Renal pelvis (tissue), 4 donors: Measurements from ENCODE around the gene CAPNS1. TPM values are rescaled to one million over a fixed set of nuclear protein-coding genes. Genes with fewer than 3 reads are reported as not detected.
"Not testable (repeated sequence)": the region's sequence is repeated elsewhere in the genome, so short reads cannot be mapped to it uniquely, and the experiment has no call there.

Experiments used
- DNase-seq: peaks from one replicate; pipeline ENCODE4 v3.0.0-alpha.2; 2013
- polyA plus RNA-seq, 3 donors: library from polyadenylated mRNA; unstranded; fragments of 120-200 nt; gene quantifications; one replicate each; pipeline ENCODE4 v1.2.1, GENCODE V29; 2013; ENCODE audit not compliant: insufficient read length in 3 of 3

Gene CAPNS1
- polyA plus RNA-seq, 3 donors = 562 to 644 (median 592) TPM

- no peak for DNase-seq
These were observed 28.7 kb upstream of the CAPNS1 start for GRCh38 chr19:36111200-36111539.

GRCh38 chr19:36112678-36113077 is 27.2 kb upstream of the CAPNS1 start:
- no peak for DNase-seq

GRCh38 chr19:36113425-36113824 is 26.4 kb upstream of the CAPNS1 start:
- DNase-seq = no peak

GRCh38 chr19:36113894-36114720 is 25.8 kb upstream of the CAPNS1 start:
- DNase-seq = peak; percentile 16

- peak; percentile 100 for DNase-seq
These were observed 25.0 kb upstream of the CAPNS1 start, which contains the start of gene POLR2I for GRCh38 chr19:36114721-36115452. Gene POLR2I (minus strand): TSS chr19:36114875. CDS start chr19:36114856, 19 bp downstream.

- peak; percentile 4 for DNase-seq
These were observed 24.2 kb upstream of the CAPNS1 start, which contains the start of gene TBCB for GRCh38 chr19:36115453-36116343. Gene TBCB (plus strand): TSS chr19:36115468. CDS start chr19:36115561, 93 bp downstream.

GRCh38 chr19:36116344-36116637 is 23.6 kb upstream of the CAPNS1 start:
- DNase-seq = no peak

- no peak for DNase-seq
These were observed 19.5 kb upstream of the CAPNS1 start for GRCh38 chr19:36120092-36120983.

- DNase-seq = no peak
These were observed 18.9 kb upstream of the CAPNS1 start for GRCh38 chr19:36120984-36121358.

- DNase-seq = no peak
These were observed 18.3 kb upstream of the CAPNS1 start for GRCh38 chr19:36121486-36122124.

GRCh38 chr19:36125557-36125956 is 14.3 kb upstream of the CAPNS1 start:
- DNase-seq = no peak

- DNase-seq = no peak
These were observed 11.5 kb upstream of the CAPNS1 start for GRCh38 chr19:36128392-36128736.

GRCh38 chr19:36131221-36131620 is 8.6 kb upstream of the CAPNS1 start:
- not testable (repeated sequence) for DNase-seq

GRCh38 chr19:36134867-36135266 is 5.0 kb upstream of the CAPNS1 start:
- not testable (repeated sequence) for DNase-seq

GRCh38 chr19:36136964-36137686 is 2.7 kb upstream of the CAPNS1 start:
- no peak for DNase-seq

GRCh38 chr19:36139120-36139472 is 770 bp upstream of the CAPNS1 start:
- no peak for DNase-seq

GRCh38 chr19:36140304-36141038 is 605 bp downstream of the CAPNS1 start:
- peak; percentile 51 for DNase-seq

GRCh38 chr19:36141039-36141927 is 1.4 kb downstream of the CAPNS1 start:
- DNase-seq = peak; percentile 74
